Central memory CD4-positive, alpha-beta T cell (primary cell): ENCODE results near the gene KRT17.

Source experiments
- DNase-seq: peaks from one replicate; pipeline ENCODE4 v3.0.0; 2022
- total RNA-seq, 3 experiments: gene quantifications; one replicate each; lab custom pipeline; 2026; lab: John Stamatoyannopoulos, UW

KRT17 gene
- 0 reads per million in 3 experiments for total RNA-seq

DNA sequence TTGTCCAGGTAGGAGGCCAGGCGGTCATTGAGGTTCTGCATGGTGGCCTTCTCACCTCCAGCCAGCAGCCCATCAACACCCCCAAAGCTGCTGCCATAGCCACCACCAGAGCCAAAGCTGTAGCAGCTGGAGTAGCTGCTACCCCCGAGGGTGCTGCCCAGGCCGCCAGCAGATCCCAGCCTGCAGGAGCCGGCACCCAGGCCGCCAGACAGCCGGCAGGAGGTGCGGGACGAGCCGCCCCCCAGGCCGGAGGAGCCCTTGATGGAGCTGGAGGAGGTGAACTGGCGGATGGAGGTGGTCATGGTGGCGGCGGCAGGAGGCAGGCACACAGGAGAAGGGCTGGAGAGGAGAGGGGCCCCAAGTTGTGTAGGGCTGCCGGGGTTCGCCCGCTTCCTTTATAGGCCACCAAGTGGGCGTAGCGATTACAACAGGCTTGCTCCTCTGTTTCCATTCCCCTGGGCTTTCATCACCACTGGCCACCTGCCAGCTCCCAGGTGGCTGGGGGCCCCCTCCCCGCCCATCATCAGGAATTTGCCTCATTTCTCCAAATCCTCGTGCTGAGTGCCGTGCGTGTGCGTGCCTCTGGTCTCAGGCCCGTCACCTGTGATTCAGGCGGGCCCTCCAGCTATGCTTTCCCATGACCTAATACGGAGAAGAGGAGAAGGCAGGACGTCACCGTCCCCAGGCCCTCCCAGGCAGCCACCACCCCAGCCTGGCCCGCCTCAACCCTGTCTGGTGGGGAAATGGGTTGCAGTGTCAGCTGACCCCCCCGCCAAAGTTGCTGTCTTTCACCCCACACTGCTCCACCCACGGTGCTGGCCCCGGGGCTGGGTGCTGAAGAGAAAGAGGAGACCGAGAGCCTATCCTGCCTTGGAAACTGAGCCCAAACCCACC lies at the start of gene KRT17:
Gene KRT17 (minus strand): TSS at position 368 of the 894 bp plus-strand sequence. CDS start 66 bp downstream, at position 302.
- DNase-seq, result no peak

DNA sequence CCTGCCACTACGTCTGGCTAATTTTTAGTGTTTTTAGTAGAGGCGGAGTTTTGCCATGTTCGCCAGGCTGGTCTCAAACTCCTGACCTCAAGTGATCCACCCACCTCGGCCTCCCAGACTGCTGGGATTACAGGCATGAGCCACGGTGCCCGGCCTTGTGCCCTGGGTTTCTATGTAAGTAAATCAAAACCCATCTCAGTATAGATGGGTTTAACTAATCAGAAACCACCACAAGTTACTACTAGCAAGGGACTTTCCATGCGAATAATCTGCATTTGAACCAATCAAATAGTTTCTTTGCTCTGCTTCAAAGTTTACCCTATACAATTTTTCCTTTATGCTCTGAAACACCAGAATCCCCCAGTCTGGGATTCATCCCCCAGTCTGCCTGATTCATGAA lies 47.8 kb upstream of the KRT17 start:
- DNase-seq, result no peak

DNA sequence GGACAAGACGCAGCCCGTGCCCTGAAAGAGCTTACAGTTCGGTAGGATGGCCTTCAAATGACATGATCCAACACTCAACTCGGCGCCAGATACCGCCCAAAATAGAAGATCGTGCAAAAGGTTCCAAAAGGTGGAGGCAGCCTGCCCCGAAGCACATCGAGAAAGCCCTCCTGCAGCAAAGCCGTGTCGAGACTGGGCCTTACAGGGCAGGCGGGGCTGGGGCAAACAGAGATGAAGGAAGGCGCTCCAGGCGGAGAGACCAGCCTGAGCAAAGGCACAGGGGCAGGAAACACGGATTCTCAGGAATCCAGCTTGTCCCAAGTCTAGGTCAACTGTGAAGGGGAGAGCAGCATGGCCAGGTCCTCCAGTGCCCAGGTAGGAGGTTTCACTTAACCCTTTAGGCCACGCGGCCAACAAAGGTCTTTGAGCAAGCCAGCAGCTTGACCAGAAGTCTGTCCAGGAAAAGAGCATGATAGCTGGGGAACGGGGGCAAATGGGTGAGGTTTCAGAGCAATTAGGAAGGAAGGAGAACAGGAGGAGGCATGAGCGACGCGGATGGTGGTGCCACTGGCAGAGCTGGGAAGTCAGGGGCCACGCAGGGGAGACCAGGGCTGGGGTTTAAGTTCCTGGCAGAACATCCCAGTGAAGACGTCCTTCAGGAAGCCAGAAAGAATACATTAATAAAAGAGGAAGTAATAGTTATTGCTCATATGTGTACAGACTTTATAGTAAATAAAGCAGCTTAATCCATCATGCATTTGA lies 43.1 kb upstream of the KRT17 start:
- DNase-seq, result no peak

GRCh38 chr17:41666708-41667279 lies 42.4 kb upstream of the KRT17 start:
- DNase-seq, result peak; percentile 78

- DNase-seq, result peak; percentile 80
These were observed 41.9 kb upstream of the KRT17 start for GRCh38 chr17:41666237-41666641.

DNA sequence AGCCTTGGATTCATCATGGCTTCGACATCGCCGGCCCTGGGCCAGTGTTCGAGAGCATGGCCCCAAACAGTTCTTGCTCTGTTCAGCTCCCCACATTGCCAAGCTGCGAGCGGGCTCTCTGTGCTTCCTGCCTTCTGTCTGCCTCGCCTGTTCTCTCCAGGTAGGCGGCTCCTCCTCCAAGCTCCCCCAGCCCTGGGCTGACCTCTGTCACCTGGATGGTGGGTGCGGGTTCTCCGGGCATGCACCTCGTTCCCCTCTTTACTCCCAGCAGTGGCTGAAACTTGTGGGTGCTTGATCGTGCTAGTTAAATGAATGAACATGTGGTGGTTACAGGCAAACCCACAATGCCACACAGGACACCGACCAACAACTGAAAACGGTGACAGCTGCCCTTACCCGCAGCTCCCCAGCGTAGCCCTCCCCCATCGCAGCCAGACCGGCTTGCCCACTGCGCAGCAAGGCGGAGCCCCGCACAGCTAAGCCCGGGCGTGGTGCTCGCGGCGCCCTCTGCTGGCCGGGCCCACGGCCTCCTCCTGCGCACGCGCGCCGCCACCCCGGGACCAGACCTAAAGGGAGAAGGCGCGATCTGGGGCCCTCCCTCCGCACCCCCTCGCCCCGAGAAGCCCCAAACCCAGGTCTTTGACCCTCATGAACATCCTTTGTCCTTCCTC lies 41.3 kb upstream of the KRT17 start:
- DNase-seq, result peak; percentile 88

GRCh38 chr17:41664587-41665565 lies 40.5 kb upstream of the KRT17 start:
- no peak for DNase-seq

DNA sequence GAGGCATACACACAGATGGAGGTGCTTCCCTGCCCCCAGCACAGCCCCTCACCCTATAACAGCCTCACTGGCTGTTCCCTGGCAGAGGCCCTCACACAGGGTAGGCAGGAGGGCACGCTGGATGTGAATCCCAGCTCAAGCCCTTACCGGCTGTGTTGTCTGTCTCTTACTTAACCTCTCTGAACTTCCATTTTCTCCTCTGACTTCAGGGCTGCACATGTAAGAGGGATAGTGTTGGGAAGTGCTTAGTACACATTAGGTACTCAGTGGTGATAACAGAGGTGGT lies 39.7 kb upstream of the KRT17 start:
- no peak for DNase-seq

DNA sequence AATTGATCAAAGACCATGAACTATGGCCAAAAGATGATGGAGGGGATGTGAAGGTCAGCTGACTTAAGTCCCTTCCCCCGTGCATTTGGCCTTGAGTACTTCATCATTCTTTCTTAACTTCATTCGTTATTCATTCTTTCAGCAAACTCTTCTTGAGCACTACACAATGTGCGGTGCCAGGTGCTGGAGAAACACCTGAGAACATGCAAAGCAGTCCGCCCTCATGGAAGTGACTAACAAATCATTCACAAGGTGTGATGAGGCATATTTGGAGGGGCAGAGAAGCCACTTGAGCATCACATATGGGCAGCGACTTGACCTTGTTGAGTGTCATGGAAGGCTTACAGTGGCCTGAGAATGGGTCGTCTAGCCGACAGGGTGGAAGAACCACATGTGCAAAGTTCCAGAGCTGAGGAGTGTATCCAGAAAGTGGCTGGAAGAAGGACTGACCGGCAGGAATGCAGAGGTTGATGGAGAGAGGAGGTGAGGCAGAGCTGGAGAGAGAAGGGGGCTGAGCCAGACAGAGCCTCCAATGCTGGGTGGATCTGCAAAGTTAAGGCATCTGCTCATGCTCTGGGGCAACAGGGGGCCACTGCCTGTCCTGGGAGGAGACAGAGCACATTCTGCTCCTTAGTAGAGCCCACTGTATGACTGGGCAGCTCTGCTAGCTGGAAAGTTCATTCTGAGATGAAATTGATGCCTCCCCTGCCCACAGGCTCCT lies 39.2 kb upstream of the KRT17 start:
- DNase-seq, result no peak

- DNase-seq, result no peak
These were observed 35.9 kb upstream of the KRT17 start for GRCh38 chr17:41660221-41660711.

DNA sequence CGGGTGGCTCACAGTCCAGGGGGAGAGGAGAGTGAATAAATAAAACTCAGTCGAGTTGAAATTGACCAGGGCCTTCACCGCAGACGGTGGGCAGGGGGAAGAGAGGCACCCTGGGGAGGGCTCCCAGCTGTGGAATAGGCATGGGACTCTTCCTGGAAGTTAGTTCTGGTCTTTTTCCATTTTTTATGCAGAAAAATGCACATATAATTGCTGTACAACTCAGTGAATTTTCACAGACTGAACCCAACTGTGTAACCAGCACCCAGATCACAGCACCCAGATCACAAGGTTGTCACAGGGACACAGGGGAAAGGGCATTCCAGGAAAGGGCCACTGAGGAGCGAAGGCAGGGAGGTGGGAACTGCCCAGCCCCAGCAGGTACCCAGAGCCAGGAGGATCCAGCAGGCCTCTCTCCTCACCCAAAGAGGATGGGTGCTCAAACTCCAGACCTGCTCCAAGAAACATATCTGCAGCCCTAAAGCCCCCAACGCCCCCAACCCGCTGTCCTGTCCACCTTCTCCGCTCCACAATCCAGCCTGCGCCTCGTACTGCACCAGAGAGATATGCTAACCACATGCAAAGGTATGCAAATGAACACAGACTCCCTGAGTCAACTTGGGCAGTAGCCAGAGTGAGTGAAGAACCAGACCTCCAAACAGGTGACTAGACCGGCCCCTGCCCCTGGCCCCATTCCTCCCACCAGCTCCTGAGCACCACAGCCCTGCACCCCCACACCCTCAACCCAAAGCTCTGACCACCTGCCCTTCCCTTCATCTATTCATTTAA lies 35.2 kb upstream of the KRT17 start:
- no peak for DNase-seq

- no peak for DNase-seq
These were observed 34.5 kb upstream of the KRT17 start for GRCh38 chr17:41658846-41659245.

GRCh38 chr17:41657936-41658335 lies 33.6 kb upstream of the KRT17 start:
- DNase-seq, result no peak

GRCh38 chr17:41657176-41657754 lies 32.9 kb upstream of the KRT17 start:
- no peak for DNase-seq

DNA sequence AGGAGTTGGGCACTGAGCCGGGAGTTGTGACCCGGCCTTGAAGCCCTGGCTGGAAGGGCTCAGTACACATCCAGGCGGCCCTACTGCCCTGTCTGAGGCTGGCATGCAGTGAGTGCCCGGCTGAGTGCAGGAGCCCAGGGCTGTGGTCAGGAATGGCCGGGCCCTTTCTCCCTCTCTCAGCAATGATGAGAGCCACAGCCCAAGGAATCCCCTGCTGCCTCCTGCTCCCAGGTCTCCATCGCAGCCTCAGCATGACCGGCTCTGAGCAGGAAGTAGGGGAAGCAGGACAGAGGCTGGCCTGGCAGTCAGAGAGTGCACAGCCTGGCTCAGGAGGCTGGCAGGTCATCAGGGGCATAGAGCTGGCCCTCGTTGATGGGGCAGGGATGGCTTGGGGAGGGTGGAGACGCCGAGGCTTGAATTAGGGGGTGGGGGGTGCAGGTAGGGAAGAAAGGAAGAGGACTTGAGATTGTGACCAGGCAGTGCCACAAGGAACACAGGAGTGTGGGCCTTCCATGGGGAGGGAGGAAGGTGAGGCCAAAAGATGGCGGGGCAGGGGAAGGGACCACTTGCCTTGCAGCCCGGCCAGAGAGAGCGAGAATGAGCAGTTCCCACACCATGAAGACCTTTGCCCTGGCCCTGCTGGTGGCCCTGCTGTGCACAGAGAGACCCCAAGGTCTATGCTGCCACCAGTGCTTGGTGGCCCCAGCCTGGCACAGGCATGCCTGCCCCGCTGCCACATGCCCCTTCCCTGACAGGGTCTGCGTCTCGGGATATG lies 32.1 kb upstream of the KRT17 start:
- no peak for DNase-seq

DNA sequence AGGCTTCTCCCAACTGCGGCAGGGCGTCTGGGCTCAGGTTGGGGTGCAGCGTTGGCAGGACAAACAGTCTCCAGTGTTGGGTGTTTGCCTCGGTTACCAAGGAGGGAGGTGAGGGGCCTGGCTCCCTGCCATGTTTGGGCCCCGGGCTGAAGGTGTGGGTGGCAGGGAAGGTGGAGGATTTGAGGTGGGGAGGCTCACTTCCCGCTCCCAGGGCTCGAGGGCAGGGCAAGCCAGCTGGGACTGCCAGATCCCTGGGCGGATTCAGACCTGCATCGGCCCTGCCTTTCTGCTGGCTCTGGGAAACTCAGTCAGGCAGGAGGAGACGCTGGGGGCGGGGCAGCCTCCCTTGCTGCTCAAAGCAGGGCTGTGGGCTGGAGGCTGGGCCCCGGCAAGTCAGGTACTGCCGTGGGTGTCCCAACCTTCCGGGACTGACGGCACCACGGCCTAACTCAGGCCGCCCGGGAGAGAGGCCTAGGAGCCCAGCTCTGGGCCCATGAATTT lies 31.3 kb upstream of the KRT17 start:
- no peak for DNase-seq

- no peak for DNase-seq
These were observed 30.6 kb upstream of the KRT17 start for GRCh38 chr17:41654678-41655607.
